SK-N-SH treated with all-trans-retinoic acid at 6 μM for 48 hours (cell line): ENCODE data around the gene CTRB2.

Experiments
- ATAC-seq: fragments of 200-7000 bp; cut with Tn5 transposase; 3 replicates; pipeline ENCODE4 v1.9.1; 2020; ENCODE audit warnings: mild to moderate bottlenecking, moderate library complexity
- ARNTL ChIP-seq: fragments of 450-650 bp; formaldehyde crosslinking; IDR thresholded peaks from 2 replicates; pipeline ENCODE4 v1.5.0; 2020; ENCODE audit warnings: low read depth, mild to moderate bottlenecking, moderate library complexity, borderline replicate concordance
- BACH2 ChIP-seq: fragments of 250-450 bp; sonication (Bioruptor Pico); IDR thresholded peaks from 2 replicates; pipeline ENCODE4 v1.9.0; 2021; ENCODE audit warnings: mild to moderate bottlenecking, borderline replicate concordance
- CSDC2 ChIP-seq: fragments of 250-450 bp; sonication (Bioruptor Pico); IDR thresholded peaks from 2 replicates; pipeline ENCODE4 v1.5.0; 2020; ENCODE audit warnings: mild to moderate bottlenecking, moderate library complexity
- ESRRG ChIP-seq: fragments of 250-450 bp; sonication (Bioruptor Pico); IDR thresholded peaks from 2 replicates; pipeline ENCODE4 v1.6.1; 2021; ENCODE audit warnings: mild to moderate bottlenecking
- GLIS3 ChIP-seq: fragments of 250-450 bp; sonication (Bioruptor Pico); IDR thresholded peaks from 2 replicates; pipeline ENCODE4 v1.5.0; 2020; ENCODE audit warnings: mild to moderate bottlenecking, moderate library complexity
- ISL1 ChIP-seq: fragments of 250-450 bp; sonication (Bioruptor Pico); IDR thresholded peaks from 2 replicates; pipeline ENCODE4 v2.1.2; 2022; ENCODE audit warnings: mild to moderate bottlenecking, moderate library complexity
- OSR1 ChIP-seq: fragments of 250-450 bp; sonication (Bioruptor Pico); IDR thresholded peaks from 2 replicates; pipeline ENCODE4 v1.8.0; 2022; ENCODE audit warnings: moderate library complexity, mild to moderate bottlenecking, inconsistent platforms
- PPARA ChIP-seq: fragments of 250-450 bp; sonication (Bioruptor Pico); IDR thresholded peaks from 2 replicates; pipeline ENCODE4 v1.5.0; 2020; ENCODE audit warnings: mild to moderate bottlenecking, borderline replicate concordance
- RARB ChIP-seq: fragments of 250-450 bp; sonication (Bioruptor Pico); IDR thresholded peaks from 2 replicates; pipeline ENCODE4 v1.8.0; 2021; ENCODE audit warnings: mild to moderate bottlenecking, moderate library complexity
- TCF4 ChIP-seq: fragments of 250-450 bp; sonication (Bioruptor Pico); IDR thresholded peaks from 2 replicates; pipeline ENCODE4 v1.8.0; 2021; ENCODE audit warnings: mild to moderate bottlenecking, moderate library complexity, borderline replicate concordance
- TOX ChIP-seq: fragments of 250-450 bp; sonication (Bioruptor Pico); IDR thresholded peaks from 2 replicates; pipeline ENCODE4 v1.8.0; 2021; ENCODE audit warnings: mild to moderate bottlenecking, moderate library complexity, borderline replicate concordance
- ZC3H10 ChIP-seq: fragments of 250-450 bp; sonication (Bioruptor Pico); IDR thresholded peaks from 2 replicates; pipeline ENCODE4 v1.5.1; 2021; ENCODE audit warnings: mild to moderate bottlenecking, moderate library complexity
- ZFP3 ChIP-seq: fragments of 250-450 bp; sonication (Bioruptor Pico); IDR thresholded peaks from 2 replicates; pipeline ENCODE4 v1.5.0; 2020; ENCODE audit warnings: mild to moderate bottlenecking, moderate library complexity
- ZFP30 ChIP-seq: fragments of 450-650 bp; formaldehyde crosslinking; IDR thresholded peaks from 2 replicates; pipeline ENCODE4 v1.5.0; 2022; ENCODE audit warnings: mild to moderate bottlenecking, moderate library complexity
- ZNF70 ChIP-seq: fragments of 450-650 bp; formaldehyde crosslinking; IDR thresholded peaks from 2 replicates; pipeline ENCODE4 v1.5.0; 2020; ENCODE audit warnings: mild to moderate bottlenecking, moderate library complexity
- ZNF8 ChIP-seq: fragments of 450-650 bp; formaldehyde crosslinking; IDR thresholded peaks from 2 replicates; pipeline ENCODE4 v1.5.0; 2020; ENCODE audit warnings: mild to moderate bottlenecking, moderate library complexity
- TF ChIP-seq, protein P1 (sequence below): fragments of 250-450 bp; sonication (Bioruptor Pico); IDR thresholded peaks from 2 replicates; pipeline ENCODE4 v1.8.0; 2021; ENCODE audit warnings: low read depth, mild to moderate bottlenecking, moderate library complexity, borderline replicate concordance
- TF ChIP-seq, protein P2 (sequence below): fragments of 250-450 bp; sonication (Bioruptor Pico); IDR thresholded peaks from 2 replicates; pipeline ENCODE4 v1.5.1; 2020; ENCODE audit warnings: low read depth, mild to moderate bottlenecking, moderate library complexity
- TF ChIP-seq, protein P3 (sequence below): fragments of 250-450 bp; sonication (Bioruptor Pico); IDR thresholded peaks from 2 replicates; pipeline ENCODE4 v1.8.0; 2020; ENCODE audit warnings: mild to moderate bottlenecking, moderate library complexity, borderline replicate concordance
- TF ChIP-seq, protein P4 (sequence below): fragments of 250-450 bp; sonication (Bioruptor Pico); IDR thresholded peaks from 2 replicates; pipeline ENCODE4 v1.5.0; 2020; ENCODE audit warnings: mild to moderate bottlenecking, moderate library complexity
- TF ChIP-seq, protein P5 (sequence below): fragments of 250-450 bp; sonication (Bioruptor Pico); IDR thresholded peaks from 2 replicates; pipeline ENCODE4 v1.5.1; 2021; ENCODE audit warnings: mild to moderate bottlenecking, moderate library complexity

CTRB2 gene

DNA sequence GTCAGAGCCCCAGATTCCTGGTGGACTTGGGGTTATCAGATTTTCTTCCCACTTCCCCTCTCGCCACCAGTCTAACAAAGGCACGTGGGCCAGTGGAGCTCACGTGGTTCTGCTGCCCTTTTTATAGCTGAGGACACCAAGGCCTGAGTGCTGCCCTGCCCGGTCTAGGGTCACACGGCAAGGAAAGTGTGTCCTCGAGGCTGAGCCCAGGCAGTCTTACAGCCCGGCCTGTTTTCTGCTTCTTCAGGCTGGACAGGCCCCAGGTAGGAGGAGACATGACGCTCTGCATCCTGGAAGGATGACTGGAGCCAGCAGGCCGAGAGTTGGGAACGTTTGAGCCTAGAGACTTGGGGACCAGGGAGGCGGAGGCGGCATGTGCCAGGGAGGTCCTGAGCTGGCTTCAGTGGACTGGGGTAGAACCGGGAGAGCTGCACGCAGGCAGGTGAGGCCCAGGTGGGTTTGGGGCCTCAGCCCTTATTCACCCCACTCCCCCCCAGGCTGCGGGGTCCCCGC is 15.4 kb upstream of the CTRB2 start:
- TF ChIP-seq ZC3H10 = no peak
- no peak for ATAC-seq

DNA sequence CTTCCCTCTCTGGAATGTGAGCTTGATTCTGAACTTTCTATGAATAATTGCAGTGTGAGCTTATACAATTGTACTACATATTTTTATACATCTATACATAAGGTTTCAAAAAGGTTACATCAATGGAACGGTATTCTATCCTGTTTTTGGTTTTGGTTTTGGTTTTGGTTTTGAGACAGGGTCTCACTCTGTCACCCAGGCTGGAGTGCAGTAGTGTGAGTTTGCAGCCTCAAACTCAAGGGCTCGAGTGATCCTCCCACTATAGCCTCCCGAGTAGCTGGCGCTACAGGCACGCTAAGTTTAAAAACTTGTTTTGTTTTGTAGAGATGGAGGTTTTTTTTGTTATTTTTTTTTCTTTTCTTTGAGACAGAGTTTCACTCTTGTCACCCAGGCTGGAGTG is 12.9 kb upstream of the CTRB2 start:
- TF ChIP-seq ZC3H10 (no peak), ARNTL (CRISPR knock-in tag) (no peak), ISL1 (CRISPR knock-in tag) (no peak), OSR1 (CRISPR knock-in tag) (no peak)
- no peak for ATAC-seq

DNA sequence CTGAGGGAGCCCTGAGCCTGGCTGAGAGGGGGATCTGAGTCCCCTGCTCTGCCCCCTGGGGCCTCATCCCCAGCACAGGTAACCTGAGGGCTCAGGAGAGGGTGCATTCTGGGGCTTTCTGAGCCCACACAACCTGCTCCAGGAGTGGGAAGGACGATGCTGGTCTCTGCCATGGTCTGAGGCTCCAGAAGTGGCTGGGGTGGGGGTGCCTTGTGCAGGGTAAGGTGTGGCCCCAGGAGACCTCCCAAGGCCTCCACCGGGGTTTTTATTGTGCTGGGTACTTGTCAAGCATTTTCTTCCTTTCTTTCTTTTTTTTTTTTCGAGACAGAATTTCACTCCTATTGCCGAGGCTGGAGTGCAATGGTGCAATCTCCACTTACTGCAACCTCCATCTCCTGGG is 12.1 kb upstream of the CTRB2 start:
- no peak for TF ChIP-seq ARNTL (CRISPR knock-in tag)
- TF ChIP-seq ZNF70 (CRISPR knock-in tag) = no peak
- TF ChIP-seq PPARA (CRISPR knock-in tag) = no peak
- TF ChIP-seq GLIS3 (CRISPR knock-in tag) = no peak
- no peak for ATAC-seq

DNA sequence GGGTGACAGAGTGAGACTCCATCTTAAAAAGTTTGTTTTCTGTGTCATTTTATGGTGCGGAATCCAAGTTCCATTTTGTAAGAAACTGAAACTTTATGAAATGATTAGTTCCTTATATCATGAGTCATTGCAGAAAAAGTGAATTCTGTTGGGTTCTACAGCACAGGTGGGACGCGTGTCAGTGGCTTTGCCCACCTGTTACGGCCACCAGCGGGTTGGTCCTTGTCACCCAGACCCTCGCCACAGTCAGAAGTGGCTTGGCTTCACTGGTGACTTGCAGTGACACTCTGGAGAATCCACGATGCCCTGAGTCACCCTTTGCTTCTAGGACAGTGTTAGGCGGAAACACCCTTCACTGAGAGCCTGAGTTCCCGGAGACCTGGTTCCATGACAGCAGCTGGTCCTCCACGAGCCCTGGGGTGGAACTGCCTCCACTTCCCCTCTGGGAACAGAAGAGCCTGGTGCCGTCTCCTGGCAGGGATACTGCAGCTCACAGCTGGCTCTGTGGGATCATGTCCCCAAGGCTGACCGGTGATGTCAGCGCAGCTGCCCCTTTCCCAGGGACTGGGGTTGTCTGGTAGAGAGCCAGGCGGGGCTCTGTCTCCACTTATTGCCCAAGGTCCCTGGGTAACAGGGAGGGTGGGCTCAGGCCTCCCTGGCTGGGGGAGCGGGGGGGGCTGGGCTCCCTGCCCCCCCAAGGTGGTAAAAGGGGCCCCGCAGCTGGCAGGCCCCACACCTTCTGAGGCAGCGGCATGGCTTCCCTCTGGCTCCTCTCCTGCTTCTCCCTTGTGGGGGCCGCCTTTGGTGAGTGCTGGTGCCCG is 11.5 kb upstream of the CTRB2 start, which contains the start of gene CTRB1:
CTRB1 (plus strand) TSS at position 733 of the 821 bp plus-strand sequence; CDS start at position 753, 20 bp downstream.
- TF ChIP-seq OSR1 (CRISPR knock-in tag) (no peak), PPARA (CRISPR knock-in tag) (no peak), ESRRG (CRISPR knock-in tag) (no peak), TOX (no peak), RARB (CRISPR knock-in tag) (no peak), BACH2 (CRISPR knock-in tag) (no peak)
- TF ChIP-seq, protein P1, sequence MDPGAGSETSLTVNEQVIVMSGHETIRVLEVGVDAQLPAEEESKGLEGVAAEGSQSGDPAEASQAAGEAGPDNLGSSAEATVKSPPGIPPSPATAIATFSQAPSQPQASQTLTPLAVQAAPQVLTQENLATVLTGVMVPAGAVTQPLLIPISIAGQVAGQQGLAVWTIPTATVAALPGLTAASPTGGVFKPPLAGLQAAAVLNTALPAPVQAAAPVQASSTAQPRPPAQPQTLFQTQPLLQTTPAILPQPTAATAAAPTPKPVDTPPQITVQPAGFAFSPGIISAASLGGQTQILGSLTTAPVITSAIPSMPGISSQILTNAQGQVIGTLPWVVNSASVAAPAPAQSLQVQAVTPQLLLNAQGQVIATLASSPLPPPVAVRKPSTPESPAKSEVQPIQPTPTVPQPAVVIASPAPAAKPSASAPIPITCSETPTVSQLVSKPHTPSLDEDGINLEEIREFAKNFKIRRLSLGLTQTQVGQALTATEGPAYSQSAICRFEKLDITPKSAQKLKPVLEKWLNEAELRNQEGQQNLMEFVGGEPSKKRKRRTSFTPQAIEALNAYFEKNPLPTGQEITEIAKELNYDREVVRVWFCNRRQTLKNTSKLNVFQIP = no peak
- TF ChIP-seq, all 23 proteins: peak for 0
- no peak for ATAC-seq

DNA sequence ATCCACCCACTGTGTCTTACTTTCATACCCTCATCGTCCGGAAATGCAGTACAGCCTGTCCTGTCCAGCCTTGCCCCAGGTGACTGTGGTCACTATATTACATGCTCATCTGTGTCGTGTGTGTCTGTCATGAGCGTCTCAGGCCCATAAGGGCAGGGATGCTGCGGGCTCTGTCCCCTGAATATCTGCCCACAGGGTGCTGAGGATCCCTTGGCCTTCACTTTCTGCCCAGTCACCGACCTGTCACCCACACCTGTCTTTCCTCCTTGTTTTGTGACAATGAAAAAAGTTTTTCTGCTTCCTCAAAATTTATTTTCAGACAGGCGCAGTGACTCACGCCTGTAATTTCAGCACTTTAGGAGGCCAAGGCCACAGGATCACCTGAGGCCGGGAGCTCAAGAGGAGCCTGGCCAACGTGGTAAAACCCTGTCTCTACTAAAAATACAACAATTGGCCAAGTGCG is 10.5 kb upstream of the CTRB2 start:
- ATAC-seq = no peak
- no peak for TF ChIP-seq ZFP3 (CRISPR knock-in tag)
- TF ChIP-seq ISL1 (CRISPR knock-in tag) = no peak
- no peak for TF ChIP-seq TCF4 (CRISPR knock-in tag)
- TF ChIP-seq, protein P2, sequence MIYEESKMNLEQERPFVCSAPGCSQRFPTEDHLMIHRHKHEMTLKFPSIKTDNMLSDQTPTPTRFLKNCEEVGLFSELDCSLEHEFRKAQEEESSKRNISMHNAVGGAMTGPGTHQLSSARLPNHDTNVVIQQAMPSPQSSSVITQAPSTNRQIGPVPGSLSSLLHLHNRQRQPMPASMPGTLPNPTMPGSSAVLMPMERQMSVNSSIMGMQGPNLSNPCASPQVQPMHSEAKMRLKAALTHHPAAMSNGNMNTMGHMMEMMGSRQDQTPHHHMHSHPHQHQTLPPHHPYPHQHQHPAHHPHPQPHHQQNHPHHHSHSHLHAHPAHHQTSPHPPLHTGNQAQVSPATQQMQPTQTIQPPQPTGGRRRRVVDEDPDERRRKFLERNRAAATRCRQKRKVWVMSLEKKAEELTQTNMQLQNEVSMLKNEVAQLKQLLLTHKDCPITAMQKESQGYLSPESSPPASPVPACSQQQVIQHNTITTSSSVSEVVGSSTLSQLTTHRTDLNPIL = no peak
- TF ChIP-seq CSDC2 = no peak
- no peak for TF ChIP-seq TOX

DNA sequence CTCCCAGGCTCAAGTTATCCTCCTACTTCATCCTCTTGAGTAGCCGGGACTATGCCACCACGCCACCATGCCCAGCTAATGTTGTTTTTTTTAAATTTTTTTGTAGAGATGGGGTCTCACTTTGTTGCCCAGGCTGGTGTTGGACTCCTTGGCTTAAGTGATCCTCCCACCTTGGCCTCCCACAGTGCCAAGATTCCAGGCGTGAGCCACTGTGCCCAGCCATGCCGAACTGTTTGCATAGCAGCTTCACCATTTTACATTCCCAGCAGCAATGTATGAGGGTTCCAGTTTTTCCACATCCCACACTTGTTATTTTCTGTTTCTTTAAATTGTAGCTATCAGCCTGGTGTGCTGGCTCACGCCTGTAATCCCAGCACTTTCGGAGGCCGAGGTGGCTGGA is 9.6 kb upstream of the CTRB2 start:
- ATAC-seq = no peak
- no peak for TF ChIP-seq PPARA (CRISPR knock-in tag)
- TF ChIP-seq ZNF70 (CRISPR knock-in tag) = no peak
- TF ChIP-seq GLIS3 (CRISPR knock-in tag) = no peak
- no peak for TF ChIP-seq ARNTL (CRISPR knock-in tag)
- TF ChIP-seq ZFP3 (CRISPR knock-in tag) = no peak
- TF ChIP-seq, protein P3, sequence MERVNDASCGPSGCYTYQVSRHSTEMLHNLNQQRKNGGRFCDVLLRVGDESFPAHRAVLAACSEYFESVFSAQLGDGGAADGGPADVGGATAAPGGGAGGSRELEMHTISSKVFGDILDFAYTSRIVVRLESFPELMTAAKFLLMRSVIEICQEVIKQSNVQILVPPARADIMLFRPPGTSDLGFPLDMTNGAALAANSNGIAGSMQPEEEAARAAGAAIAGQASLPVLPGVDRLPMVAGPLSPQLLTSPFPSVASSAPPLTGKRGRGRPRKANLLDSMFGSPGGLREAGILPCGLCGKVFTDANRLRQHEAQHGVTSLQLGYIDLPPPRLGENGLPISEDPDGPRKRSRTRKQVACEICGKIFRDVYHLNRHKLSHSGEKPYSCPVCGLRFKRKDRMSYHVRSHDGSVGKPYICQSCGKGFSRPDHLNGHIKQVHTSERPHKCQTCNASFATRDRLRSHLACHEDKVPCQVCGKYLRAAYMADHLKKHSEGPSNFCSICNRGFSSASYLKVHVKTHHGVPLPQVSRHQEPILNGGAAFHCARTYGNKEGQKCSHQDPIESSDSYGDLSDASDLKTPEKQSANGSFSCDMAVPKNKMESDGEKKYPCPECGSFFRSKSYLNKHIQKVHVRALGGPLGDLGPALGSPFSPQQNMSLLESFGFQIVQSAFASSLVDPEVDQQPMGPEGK (CRISPR knock-in tag) = no peak
- TF ChIP-seq CSDC2 = no peak
- TF ChIP-seq ISL1 (CRISPR knock-in tag) = no peak
- TF ChIP-seq, protein P4, sequence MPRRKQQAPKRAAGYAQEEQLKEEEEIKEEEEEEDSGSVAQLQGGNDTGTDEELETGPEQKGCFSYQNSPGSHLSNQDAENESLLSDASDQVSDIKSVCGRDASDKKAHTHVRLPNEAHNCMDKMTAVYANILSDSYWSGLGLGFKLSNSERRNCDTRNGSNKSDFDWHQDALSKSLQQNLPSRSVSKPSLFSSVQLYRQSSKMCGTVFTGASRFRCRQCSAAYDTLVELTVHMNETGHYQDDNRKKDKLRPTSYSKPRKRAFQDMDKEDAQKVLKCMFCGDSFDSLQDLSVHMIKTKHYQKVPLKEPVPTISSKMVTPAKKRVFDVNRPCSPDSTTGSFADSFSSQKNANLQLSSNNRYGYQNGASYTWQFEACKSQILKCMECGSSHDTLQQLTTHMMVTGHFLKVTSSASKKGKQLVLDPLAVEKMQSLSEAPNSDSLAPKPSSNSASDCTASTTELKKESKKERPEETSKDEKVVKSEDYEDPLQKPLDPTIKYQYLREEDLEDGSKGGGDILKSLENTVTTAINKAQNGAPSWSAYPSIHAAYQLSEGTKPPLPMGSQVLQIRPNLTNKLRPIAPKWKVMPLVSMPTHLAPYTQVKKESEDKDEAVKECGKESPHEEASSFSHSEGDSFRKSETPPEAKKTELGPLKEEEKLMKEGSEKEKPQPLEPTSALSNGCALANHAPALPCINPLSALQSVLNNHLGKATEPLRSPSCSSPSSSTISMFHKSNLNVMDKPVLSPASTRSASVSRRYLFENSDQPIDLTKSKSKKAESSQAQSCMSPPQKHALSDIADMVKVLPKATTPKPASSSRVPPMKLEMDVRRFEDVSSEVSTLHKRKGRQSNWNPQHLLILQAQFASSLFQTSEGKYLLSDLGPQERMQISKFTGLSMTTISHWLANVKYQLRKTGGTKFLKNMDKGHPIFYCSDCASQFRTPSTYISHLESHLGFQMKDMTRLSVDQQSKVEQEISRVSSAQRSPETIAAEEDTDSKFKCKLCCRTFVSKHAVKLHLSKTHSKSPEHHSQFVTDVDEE (CRISPR knock-in tag) = no peak
- no peak for TF ChIP-seq TCF4 (CRISPR knock-in tag)
- TF ChIP-seq TOX = no peak
- TF ChIP-seq, protein P5, sequence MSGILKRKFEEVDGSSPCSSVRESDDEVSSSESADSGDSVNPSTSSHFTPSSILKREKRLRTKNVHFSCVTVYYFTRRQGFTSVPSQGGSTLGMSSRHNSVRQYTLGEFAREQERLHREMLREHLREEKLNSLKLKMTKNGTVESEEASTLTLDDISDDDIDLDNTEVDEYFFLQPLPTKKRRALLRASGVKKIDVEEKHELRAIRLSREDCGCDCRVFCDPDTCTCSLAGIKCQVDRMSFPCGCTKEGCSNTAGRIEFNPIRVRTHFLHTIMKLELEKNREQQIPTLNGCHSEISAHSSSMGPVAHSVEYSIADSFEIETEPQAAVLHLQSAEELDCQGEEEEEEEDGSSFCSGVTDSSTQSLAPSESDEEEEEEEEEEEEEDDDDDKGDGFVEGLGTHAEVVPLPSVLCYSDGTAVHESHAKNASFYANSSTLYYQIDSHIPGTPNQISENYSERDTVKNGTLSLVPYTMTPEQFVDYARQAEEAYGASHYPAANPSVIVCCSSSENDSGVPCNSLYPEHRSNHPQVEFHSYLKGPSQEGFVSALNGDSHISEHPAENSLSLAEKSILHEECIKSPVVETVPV (CRISPR knock-in tag) = no peak
- no peak for TF ChIP-seq RARB (CRISPR knock-in tag)
- TF ChIP-seq ZFP30 = no peak
- TF ChIP-seq OSR1 (CRISPR knock-in tag) = no peak
- no peak for TF ChIP-seq ZNF8
